ENCODE results near the gene EPB41L4B. TPM values are rescaled to one million over a fixed set of nuclear protein-coding genes. Genes with fewer than 3 reads are reported as not detected.

EPB41L4B gene
- total RNA-seq, 1 experiment from 2014 or later, result 8.1 TPM

- TF ChIP-seq CTCF (IDR thresholded peaks at IDR 0.05 in 2 of 3, conservative IDR thresholded peaks at IDR 0.05 in 1 of 3; ENCODE audit: borderline replicate concordance in 1 of 3, insufficient read depth in 1 of 3, low read depth in 2 of 3, low read length in 2 of 3) (no peak), POLR2A (IDR thresholded peaks at IDR 0.05; ENCODE audit: borderline replicate concordance, extremely low read depth, insufficient read depth, insufficient read length) (no peak), JUND (IDR thresholded peaks at IDR 0.05) (no peak), TCF7L2 (IDR thresholded peaks at IDR 0.05; ENCODE audit: borderline replicate concordance, extremely low read depth, insufficient read depth, insufficient read length) (no peak), EZH2phosphoT487 (IDR thresholded peaks at IDR 0.05; ENCODE audit: borderline replicate concordance) (no peak)
- Histone ChIP-seq H4K20me1 (ENCODE audit: insufficient read depth) (no peaks in the 10 kb centered on the region), H3K27ac (ENCODE audit: low read depth, low read length) (no peak overlapping the region), H3K9me3 (ENCODE audit: control insufficient read depth in 1 of 2, insufficient read depth in 1 of 2, low read depth in 1 of 2, low read length in 2 of 2) (no peaks in the 10 kb centered on the region), H3K4me2 (ENCODE audit: low read length) (no peak overlapping the region), H3K4me1 (ENCODE audit: control insufficient read depth in 1 of 2, insufficient read depth in 2 of 2, low read length in 2 of 2) (no peaks in the 10 kb centered on the region), H3K27me3 (ENCODE audit: insufficient read depth, low read length) (no peaks in the 10 kb centered on the region), H3K4me3 (replicated peaks in 1 of 2; ENCODE audit: low read depth in 1 of 2, low read length in 2 of 2) (no peak overlapping the region), H3K36me3 (ENCODE audit: control insufficient read depth in 1 of 2, insufficient read depth in 2 of 2, low read length in 2 of 2) (no peaks in the 10 kb centered on the region), H3K9ac (ENCODE audit: low read length) (no peak overlapping the region), H3K9me2 (ENCODE audit: insufficient read depth) (no peaks in the 10 kb centered on the region), H2AFZ (ENCODE audit: low read depth, low read length, poor library complexity, severe bottlenecking) (no peak overlapping the region), H3K79me2 (ENCODE audit: insufficient read depth, low read length) (no peaks in the 10 kb centered on the region)
- DNase-seq (ENCODE audit: low read depth, low spot score) (no peak), ATAC-seq (no peak)
- ChIA-PET POLR2A (no interaction called here), RAD21 (ENCODE audit: low non-redundant PET in 1 of 2, low total read pairs in 2 of 2, uncharacterized antibody in 2 of 2, unreplicated experiment in 2 of 2) (no interaction called here), CTCF (no interaction called here)
- intact Hi-C loops (cut with micrococcal nuclease), result no loop called here
- no TSS peak for BruUV-seq (replicated peaks)
These were observed 48.4 kb upstream of the EPB41L4B start for GRCh38 chr9:109369285-109369684.

- Histone ChIP-seq H2AFZ (ENCODE audit: low read depth, low read length, poor library complexity, severe bottlenecking) (no peak overlapping the region), H3K9ac (ENCODE audit: low read length) (no peak overlapping the region), H3K9me3 (ENCODE audit: control insufficient read depth in 1 of 2, insufficient read depth in 1 of 2, low read depth in 1 of 2, low read length in 2 of 2) (no peaks in the 10 kb centered on the region), H3K27ac (ENCODE audit: low read depth, low read length) (no peak overlapping the region), H3K27me3 (ENCODE audit: insufficient read depth, low read length) (no peaks in the 10 kb centered on the region), H4K20me1 (ENCODE audit: insufficient read depth) (no peaks in the 10 kb centered on the region), H3K9me2 (ENCODE audit: insufficient read depth) (no peaks in the 10 kb centered on the region), H3K4me2 (ENCODE audit: low read length) (no peak overlapping the region), H3K4me3 (replicated peaks in 1 of 2; ENCODE audit: low read depth in 1 of 2, low read length in 2 of 2) (no peak overlapping the region), H3K79me2 (ENCODE audit: insufficient read depth, low read length) (no peaks in the 10 kb centered on the region), H3K4me1 (ENCODE audit: control insufficient read depth in 1 of 2, insufficient read depth in 2 of 2, low read length in 2 of 2) (no peaks in the 10 kb centered on the region), H3K36me3 (ENCODE audit: control insufficient read depth in 1 of 2, insufficient read depth in 2 of 2, low read length in 2 of 2) (no peaks in the 10 kb centered on the region)
- DNase-seq (ENCODE audit: low read depth, low spot score) (no peak), ATAC-seq (no peak)
- intact Hi-C loops (cut with micrococcal nuclease), result no loop called here
- ChIA-PET CTCF (no interaction called here), RAD21 (ENCODE audit: low non-redundant PET in 1 of 2, low total read pairs in 2 of 2, uncharacterized antibody in 2 of 2, unreplicated experiment in 2 of 2) (interaction anchor here in 1 of 2 experiments (0.6 kb wide), 1 partner anchor 427 kb away, joined by 3 read pairs; the partner anchor contains the start of genes ABITRAM and ELP1), POLR2A (no interaction called here)
- TF ChIP-seq TCF7L2 (IDR thresholded peaks at IDR 0.05; ENCODE audit: borderline replicate concordance, extremely low read depth, insufficient read depth, insufficient read length), result no peak
- no peak for TF ChIP-seq EZH2 (IDR thresholded peaks at IDR 0.05)
- TF ChIP-seq CBX3 (IDR thresholded peaks at IDR 0.05; ENCODE audit: low read depth), result no peak
- no peak for TF ChIP-seq SRF (IDR thresholded peaks at IDR 0.05; ENCODE audit: low read depth)
- TF ChIP-seq ATF3 (IDR thresholded peaks at IDR 0.05), result no peak
- TF ChIP-seq POLR2AphosphoS5 (IDR thresholded peaks at IDR 0.05; ENCODE audit: low read depth, low read length), result no peak
- TF ChIP-seq ZNF274 (IDR thresholded peaks at IDR 0.05; ENCODE audit: low read depth, low read length), result no peak
- no peak for TF ChIP-seq YY1 (IDR thresholded peaks at IDR 0.05; ENCODE audit: extremely low read depth, insufficient replicate concordance, low read depth, low read length)
- no peak for TF ChIP-seq ZBTB33 (IDR thresholded peaks at IDR 0.05; ENCODE audit: extremely low read depth, insufficient replicate concordance, low read length)
- BruUV-seq (replicated peaks), result no TSS peak
These were observed 39.9 kb upstream of the EPB41L4B start for GRCh38 chr9:109360771-109361170.
